ENCODE data around the gene VSTM2L. TPM values are rescaled to one million over a fixed set of nuclear protein-coding genes. Genes with fewer than 3 reads are reported as not detected.

The VSTM2L gene
- total and polyA plus RNA-seq, 9 of the 15 experiments (the other 6 are each of a cell fraction or from before 2014, with no cell fraction given) = not detected

GRCh38 chr20:37971561-37972127, 68.7 kb downstream of the VSTM2L start:
- Histone ChIP-seq H3K36me3 (ENCODE audit: control insufficient read depth, insufficient read depth, low read length) (no peaks in the 10 kb centered on the region), H3K9me3 (replicated peaks; ENCODE audit: control insufficient read depth, insufficient read depth, low read depth, low read length) (no peaks in the 10 kb centered on the region), H3K9me1 (ENCODE audit: control insufficient read depth, insufficient read depth, low read length) (no peaks in the 10 kb centered on the region), H4K20me1 (replicated peaks; ENCODE audit: control insufficient read depth, insufficient read depth, low read length) (no peaks in the 10 kb centered on the region), H3K4me3 (no peak overlapping the region), H3K9ac (ENCODE audit: insufficient read depth in 1 of 2, low read depth in 2 of 2, low read length in 2 of 2) (no peak overlapping the region), H2AFZ (ENCODE audit: low read depth, low read length) (no peak overlapping the region), H3K4me1 (replicated peaks in 1 of 2; ENCODE audit: control insufficient read depth in 2 of 2, insufficient read depth in 2 of 2, low read length in 2 of 2) (peaks cover 6 to 11% of the 10 kb centered on the region in 2 experiments; a peak in 3 of 5 replicates), H3K27me3 (ENCODE audit: control insufficient read depth in 2 of 2, insufficient read depth in 2 of 2, low read length in 2 of 2) (no peaks in the 10 kb centered on the region), H3K79me2 (ENCODE audit: control insufficient read depth, insufficient read depth, low read length) (no peaks in the 10 kb centered on the region), H3K27ac (ENCODE audit: extremely low read depth, low read depth, low read length) (no peak overlapping the region), H3K4me2 (ENCODE audit: insufficient read depth, low read length) (no peak overlapping the region)
- DNase-seq (ENCODE audit: extremely low read depth in 1 of 4, low spot score in 3 of 4) (no peak), ATAC-seq (no peak), FAIRE-seq (no peak)
- in situ Hi-C loops (cut with MboI) = no loop called here
- intact Hi-C loops (cut with micrococcal nuclease) = no loop called here
- ChIA-PET CTCF (ENCODE audit: low intra/inter-chr PET ratio) (no interaction called here), POLR2A (no interaction called here)
- WGBS (ENCODE audit: insufficient coverage, low coverage, missing lambda C conversion rate) = 76% methylated on average over 5 of the region's 5 CpGs
- TF ChIP-seq ZNF24 (IDR thresholded peaks at IDR 0.05) (no peak), TEAD2 (tag; IDR thresholded peaks at IDR 0.05) (no peak), ZNF511 (CRISPR knock-in tag; IDR thresholded peaks at IDR 0.05) (no peak), PURB (CRISPR knock-in tag; IDR thresholded peaks at IDR 0.05; ENCODE audit: low read depth) (no peak), ZFP36 (IDR thresholded peaks at IDR 0.05; ENCODE audit: low read depth, low read length, partially characterized antibody) (no peak), ZNF23 (CRISPR knock-in tag; IDR thresholded peaks at IDR 0.05) (no peak), MBD2 (IDR thresholded peaks at IDR 0.05; ENCODE audit: borderline replicate concordance, low read depth) (no peak), RAD51 (IDR thresholded peaks at IDR 0.05; ENCODE audit: borderline replicate concordance, low read depth) (no peak)
- BruUV-seq (replicated peaks) = no TSS peak

Data from K562 (cell line).